GM12878 (cell line): ENCODE measurements around the gene ATG5. TPM values are rescaled to one million over a fixed set of nuclear protein-coding genes. Genes with fewer than 3 reads are reported as not detected.

Experiments used
- ATAC-seq: fragments of 200-7000 bp; cut with Tn5 transposase; 3 replicates; pipeline ENCODE4 v1.9.1; 2020; ENCODE audit warnings: mild to moderate bottlenecking, moderate library complexity
- BruUV-seq: library from RNA; stranded (reverse); fragments of 400-500 nt; replicated peaks from 2 replicates; lab custom pipeline; 2021; lab: Mats Ljungman, UMichigan
- CTCF ChIA-PET: fragments of 300-600 bp; sonication (Branson Sonifier 250); formaldehyde crosslinking; extraction: SDS; loops from one replicate; lab custom pipeline; 2021; ENCODE audit warnings: inconsistent platforms; lab: Yijun Ruan, JAX
- POLR2A ChIA-PET: fragments of 350-600 bp; formaldehyde crosslinking; extraction: SDS; loops from one replicate; lab custom pipeline; 2021; ENCODE audit warnings: inconsistent platforms; lab: Charles Lee
- RAD21 ChIA-PET: fragments of 300-600 bp; sonication (Branson Sonifier 250); formaldehyde crosslinking; loops from one replicate; lab custom pipeline; 2023; ENCODE audit warnings: antibody characterized with exemption; ENCODE audit not compliant: unreplicated experiment; lab: Charles Lee
- SMC1A ChIA-PET: fragments of 300-600 bp; sonication (Branson Sonifier 250); formaldehyde crosslinking; loops from one replicate; lab custom pipeline; 2023; ENCODE audit not compliant: unreplicated experiment, uncharacterized antibody; lab: Charles Lee
- DNase-seq: peaks from one replicate; pipeline ENCODE4 v3.0.0-alpha.2; 2011; ENCODE audit warnings: low read depth, low spot score
- FAIRE-seq: peaks from 3 replicates; lab custom pipeline; 2011; peaks lifted over from hg19 to GRCh38; lab: Jason Lieb, UNC
- H2AFZ ChIP-seq: 2 replicates; pipeline ENCODE4 v1.6.0; 2011; ENCODE audit warnings: low read depth, low read length, control low read depth; ENCODE audit not compliant: control insufficient read depth
- H3K27ac ChIP-seq: 2 replicates; pipeline ENCODE4 v1.5.1; 2011; ENCODE audit warnings: control low read depth; ENCODE audit not compliant: control insufficient read depth, insufficient read depth
- H3K27me3 ChIP-seq, 2 experiments: replicated peaks in 1 of 2; 2 replicates each; pipeline versions ENCODE4 v1.6.0 to v1.6.1; 2011; ENCODE audit warnings: low read length in 1 of 2; ENCODE audit not compliant: control insufficient read depth in 2 of 2, insufficient read depth in 2 of 2
- H3K36me3 ChIP-seq, 2 experiments: 2 replicates each; pipeline ENCODE4 v1.5.1; 2011; ENCODE audit warnings: low read length in 1 of 2; ENCODE audit not compliant: control insufficient read depth in 2 of 2, insufficient read depth in 2 of 2
- H3K4me1 ChIP-seq: 2 replicates; pipeline ENCODE4 v1.6.1; 2011; ENCODE audit warnings: mild to moderate bottlenecking, low read length, moderate library complexity, mixed read lengths; ENCODE audit not compliant: control insufficient read depth, insufficient read depth
- H3K4me2 ChIP-seq: 2 replicates; pipeline ENCODE4 v1.6.0; 2011; ENCODE audit warnings: control low read depth; ENCODE audit not compliant: control insufficient read depth, insufficient read depth
- H3K4me3 ChIP-seq: fragments of 200-600 bp; sonication (generic); 2 replicates; pipeline ENCODE4 v1.5.1; 2016
- H3K79me2 ChIP-seq: 2 replicates; pipeline ENCODE4 v1.6.0; 2011; ENCODE audit warnings: low read length; ENCODE audit not compliant: control insufficient read depth, insufficient read depth
- H3K9ac ChIP-seq: 2 replicates; pipeline ENCODE4 v1.8.0; 2011; ENCODE audit warnings: low read length, control low read depth, mixed read lengths; ENCODE audit not compliant: control insufficient read depth, insufficient read depth
- H3K9me3 ChIP-seq: replicated peaks from 3 replicates; pipeline ENCODE4 v1.5.1; 2011; ENCODE audit warnings: mild to moderate bottlenecking, low read length; ENCODE audit not compliant: control insufficient read depth, insufficient read depth
- H4K20me1 ChIP-seq: 2 replicates; pipeline ENCODE4 v1.6.0; 2011; ENCODE audit not compliant: control insufficient read depth, insufficient read depth
- BMI1 ChIP-seq: fragments of 450-650 bp; IDR thresholded peaks from 2 replicates; pipeline ENCODE4 v1.6.1; 2016; ENCODE audit warnings: mild to moderate bottlenecking, moderate library complexity, borderline replicate concordance
- CTCF ChIP-seq, 3 experiments: IDR thresholded peaks in 2 of 3; conservative IDR thresholded peaks in 1 of 3; 2 replicates each; pipeline ENCODE4 v1.5.1; 2011; ENCODE audit warnings: low read depth in 3 of 3, low read length in 3 of 3, mild to moderate bottlenecking in 3 of 3, control low read depth in 2 of 3, moderate library complexity in 2 of 3, inconsistent platforms in 1 of 3, mixed read lengths in 1 of 3; ENCODE audit not compliant: control insufficient read depth in 2 of 3, insufficient read depth in 1 of 3; ENCODE audit errors: extremely low read depth in 1 of 3
- CUX1 ChIP-seq: IDR thresholded peaks from 2 replicates; pipeline ENCODE4 v1.6.1; 2012; ENCODE audit warnings: improper control_type of control experiment, low read depth, low read length; ENCODE audit not compliant: insufficient replicate concordance
- HSF1 ChIP-seq: fragments of 150-350 bp; IDR thresholded peaks from 2 replicates; pipeline ENCODE4 v1.6.1; 2014; ENCODE audit warnings: mild to moderate bottlenecking, low read depth, low read length
- JUND ChIP-seq: IDR thresholded peaks from 2 replicates; pipeline ENCODE4 v1.6.1; 2012; ENCODE audit warnings: low read depth, mild to moderate bottlenecking, low read length, improper control_type of control experiment, moderate library complexity
- MEF2A ChIP-seq: IDR thresholded peaks from 2 replicates; pipeline ENCODE4 v1.6.1; 2011; ENCODE audit warnings: low read depth, mild to moderate bottlenecking, low read length, moderate library complexity; ENCODE audit not compliant: insufficient read depth
- NR2C2 ChIP-seq: IDR thresholded peaks from 2 replicates; pipeline ENCODE4 v1.6.1; 2011; ENCODE audit warnings: borderline replicate concordance, low read depth; ENCODE audit not compliant: control insufficient read depth, insufficient read length
- NR2F1 ChIP-seq: fragments of 450-650 bp; conservative IDR thresholded peaks from 2 replicates; pipeline ENCODE4 v1.6.1; 2017; ENCODE audit warnings: mild to moderate bottlenecking
- SPI1 ChIP-seq: IDR thresholded peaks from 2 replicates; pipeline ENCODE4 v1.6.1; 2011; ENCODE audit warnings: low read depth, mild to moderate bottlenecking, low read length, moderate library complexity, borderline replicate concordance; ENCODE audit not compliant: insufficient read depth
- TCF7 ChIP-seq: IDR thresholded peaks from 2 replicates; pipeline ENCODE4 v1.6.1; 2014; ENCODE audit warnings: antibody characterized with exemption, borderline replicate concordance
- ZZZ3 ChIP-seq: IDR thresholded peaks from 2 replicates; pipeline ENCODE4 v1.6.1; 2011; ENCODE audit warnings: low read depth; ENCODE audit not compliant: control insufficient read depth, insufficient read length
- WGBS: methylation state at CpG from one replicate; pipeline ENCODE4 v1.1.6; 2016; ENCODE audit warnings: low lambda C conversion rate; ENCODE audit not compliant: insufficient replicate concordance, insufficient coverage; ENCODE audit errors: missing lambda C conversion rate; 5-methylcytosine and 5-hydroxymethylcytosine counted together
- in situ Hi-C: fragments of 300-500 bp; cut with MboI; formaldehyde crosslinking; loops from 9 replicates; pipeline ENCODE4 v1.14.3; 2018; ENCODE audit warnings: mixed read lengths
- intact Hi-C: fragments of 100-400 bp; cut with micrococcal nuclease; formaldehyde crosslinking; loops from one replicate; pipeline ENCODE4 v1.14.2; 2022; ENCODE audit not compliant: unreplicated experiment
- polyA plus RNA-seq, 11 experiments: library from polyadenylated mRNA; depleted of rRNA in 4 of 11; unstranded in 6 of 11; stranded (reverse) in 5 of 11; fragments of >200 nt; fragmentation: Nextera tagmentation in 4 of 11; fragmentation: Illumina TruSeq in 1 of 11; extraction: Ambion mirVana in 4 of 11; extraction: Trizol in 1 of 11; gene quantifications; 1 replicate in 1 of 11; 2 replicates in 10 of 11; pipeline versions ENCODE4 v1.2.1 to v1.2.3, GENCODE V29; 2011 to 2016; ENCODE audit warnings: inconsistent platforms in 2 of 11, missing spikeins in 2 of 11, low read depth in 1 of 11
- total RNA-seq, 4 experiments: library from RNA; depleted of rRNA in 3 of 4; stranded (reverse); fragments of >200 nt in 3 of 4; fragmentation: Illumina TruSeq in 1 of 4; extraction: Trizol in 1 of 4; gene quantifications; 2 replicates each; pipeline versions ENCODE4 v1.2.1 to v1.2.3, GENCODE V29; 2013 to 2021

ATG5 gene
- total and polyA plus RNA-seq, 10 of the 15 experiments (the other 5 are each of a cell fraction or from before 2014, with no cell fraction given): 12.9 to 51.8 (median 23.9) TPM

- Histone ChIP-seq H2AFZ (no peak overlapping the region), H3K27ac (no peak overlapping the region), H3K9ac (no peak overlapping the region), H4K20me1 (no peaks in the 10 kb centered on the region), H3K4me2 (no peak overlapping the region), H3K27me3 (no peaks in the 10 kb centered on the region), H3K4me3 (no peak overlapping the region), H3K36me3 (no peaks in the 10 kb centered on the region), H3K9me3 (no peaks in the 10 kb centered on the region), H3K79me2 (no peaks in the 10 kb centered on the region), H3K4me1 (no peaks in the 10 kb centered on the region)
- ChIA-PET CTCF (interaction anchor here (0.5 to 6.1 kb wide), 8 partner anchors 8 to 944 kb away, joined by 3 to 62 read pairs (median 5); no protein-coding TSS in a partner anchor), SMC1A (interaction anchor here (1.1 to 5.7 kb wide), 9 partner anchors 8 to 782 kb away, joined by 3 to 60 read pairs (median 4); no protein-coding TSS in a partner anchor), POLR2A (interaction anchor here (1.0 kb wide), 1 partner anchor 8 kb away, joined by 3 read pairs; no protein-coding TSS in a partner anchor), RAD21 (interaction anchor here (1.0 to 2.1 kb wide), 5 partner anchors 9 to 784 kb away, joined by 3 to 11 read pairs (median 3); no protein-coding TSS in a partner anchor)
- no peak for ATAC-seq
- in situ Hi-C loops (no loop called here), intact Hi-C loops (no loop called here)
- FAIRE-seq: no peak
- no TSS peak for BruUV-seq
- no peak for DNase-seq
- 100% methylated on average over 4 of the region's 4 CpGs for WGBS
- TF ChIP-seq CTCF (IDR thresholded peaks at IDR 0.05 in 2 of 3, conservative IDR thresholded peaks at IDR 0.05 in 1 of 3; ENCODE audit: control insufficient read depth in 2 of 3, extremely low read depth in 1 of 3, insufficient read depth in 1 of 3, low read depth in 3 of 3, low read length in 3 of 3): no peak
- no peak for TF ChIP-seq HSF1
- TF ChIP-seq SPI1: no peak
- TF ChIP-seq ZZZ3: no peak
- no peak for TF ChIP-seq BMI1
- no peak for TF ChIP-seq NR2C2
- no peak for TF ChIP-seq TCF7
- no peak for TF ChIP-seq MEF2A
- no peak for TF ChIP-seq JUND
- TF ChIP-seq CUX1: no peak
- TF ChIP-seq NR2F1: no peak
Observed at GRCh38 chr6:106214531-106214930, 111.0 kb downstream of the ATG5 start.
